IPS DF 4.7 (cell line): Measurements from ENCODE around the gene ZDHHC11.
"Not testable (repeated sequence)": the region's sequence is repeated elsewhere in the genome, so short reads cannot be mapped to it uniquely, and the experiment has no call there.

ENCODE experiments used
- DNase-seq: peaks from one replicate; pipeline ENCODE4 v3.0.0-alpha.2; 2013; ENCODE audit warnings: low spot score; ENCODE audit errors: extremely low read depth

ZDHHC11 gene

DNA sequence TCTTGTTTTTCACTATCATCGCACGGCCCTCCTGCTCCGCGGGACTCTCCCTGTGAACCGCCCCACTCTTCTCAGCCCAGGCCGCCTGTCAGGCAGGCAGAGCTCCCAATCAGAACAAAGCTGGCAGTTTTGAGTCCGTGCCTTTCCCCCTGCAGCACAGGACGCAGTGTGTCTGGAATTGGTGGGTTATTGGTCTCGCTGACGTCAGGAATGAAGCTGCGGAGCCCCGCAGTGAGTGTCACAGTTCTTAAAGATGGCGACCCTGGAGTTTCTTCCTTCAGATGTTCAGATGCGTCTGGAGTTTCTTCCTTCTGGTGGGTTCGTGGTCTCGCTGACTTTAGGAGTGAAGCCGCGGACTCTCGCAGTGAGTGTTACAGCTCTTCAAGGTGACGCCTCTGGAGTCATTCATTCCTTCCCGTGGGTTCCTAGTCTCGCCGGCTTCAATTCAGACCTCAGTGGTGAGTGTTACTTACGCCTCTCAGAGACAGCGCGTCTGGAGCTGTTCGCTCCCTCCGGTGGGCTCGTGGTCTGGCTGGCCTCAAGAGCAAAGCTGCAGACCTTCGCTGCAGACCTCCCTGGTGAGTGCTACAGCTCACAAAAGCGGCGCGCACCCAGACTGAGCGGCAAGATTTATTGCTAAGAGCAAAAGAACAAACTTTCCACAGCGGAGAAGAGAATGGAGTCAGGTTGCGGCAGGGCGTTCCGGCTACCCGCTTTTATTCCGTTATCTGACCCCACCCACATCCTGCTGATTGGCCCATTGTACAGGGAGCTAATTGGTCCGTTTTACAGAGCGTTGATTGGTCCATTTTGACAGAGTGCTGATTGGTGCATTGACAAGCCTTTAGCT, 73.7 kb downstream of the ZDHHC11 start:
- no peak for DNase-seq

DNA sequence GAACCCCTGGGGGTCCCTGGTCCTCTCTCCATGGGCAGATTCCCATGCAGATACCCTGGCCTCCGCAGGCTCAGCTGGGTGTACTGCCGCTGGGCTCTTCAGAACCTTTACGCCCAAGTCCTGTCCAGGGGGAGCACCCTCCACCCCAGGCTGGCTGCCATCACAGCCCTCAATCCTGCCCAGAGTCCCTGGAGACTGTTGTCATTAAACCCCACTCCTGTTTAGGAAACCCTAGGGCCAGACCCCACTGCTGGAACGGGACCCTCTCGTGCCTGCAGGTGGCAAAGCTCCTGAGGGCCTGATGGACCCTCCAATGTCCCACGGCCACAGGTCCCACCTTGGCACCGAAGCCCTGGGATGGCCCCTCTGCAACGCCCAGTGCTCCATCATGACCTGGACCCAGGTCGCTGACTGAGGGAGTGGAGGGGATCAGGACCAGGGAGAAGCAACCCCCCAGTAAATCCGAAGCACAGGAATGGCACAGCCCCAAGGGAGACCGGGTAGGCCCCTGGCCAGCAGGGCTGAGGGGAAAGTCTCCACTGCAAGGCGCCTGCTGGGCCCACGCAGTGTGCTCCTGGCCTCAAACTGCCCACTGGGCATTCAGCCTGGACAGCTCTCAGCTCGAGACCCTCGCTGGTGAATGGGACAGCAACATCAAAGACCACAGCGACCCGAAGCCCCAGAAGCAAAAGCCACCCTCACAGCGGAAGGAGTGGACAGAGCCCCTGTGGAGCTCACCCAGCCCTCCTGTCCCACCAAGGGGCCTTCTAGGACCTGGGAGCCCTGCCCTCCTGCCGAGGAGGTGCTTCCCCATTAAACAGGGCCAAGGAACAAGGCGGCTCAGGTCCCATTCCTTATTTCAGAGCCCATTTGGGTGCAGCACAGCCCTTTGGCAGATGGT, 74.6 kb downstream of the ZDHHC11 start:
- no peak for DNase-seq

DNA sequence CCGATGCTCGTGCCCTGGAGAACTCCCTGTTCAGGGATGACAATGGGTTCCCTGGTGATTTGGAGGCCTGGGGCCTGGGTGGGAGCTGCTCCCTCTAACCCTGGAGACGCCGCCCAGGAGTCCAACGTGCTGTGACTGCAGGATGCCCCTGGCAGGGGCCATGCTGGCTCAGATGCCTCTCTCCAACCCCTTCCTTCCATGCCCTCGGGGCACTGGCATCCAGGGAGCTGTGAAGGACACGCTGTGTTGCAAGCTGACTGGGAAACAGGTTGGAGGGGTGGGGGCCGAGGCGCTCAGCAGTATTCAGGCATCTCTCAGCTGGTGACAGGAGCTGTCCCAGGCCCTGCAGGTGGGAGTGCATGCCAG, 75.2 kb downstream of the ZDHHC11 start:
- not testable (repeated sequence) for DNase-seq

DNA sequence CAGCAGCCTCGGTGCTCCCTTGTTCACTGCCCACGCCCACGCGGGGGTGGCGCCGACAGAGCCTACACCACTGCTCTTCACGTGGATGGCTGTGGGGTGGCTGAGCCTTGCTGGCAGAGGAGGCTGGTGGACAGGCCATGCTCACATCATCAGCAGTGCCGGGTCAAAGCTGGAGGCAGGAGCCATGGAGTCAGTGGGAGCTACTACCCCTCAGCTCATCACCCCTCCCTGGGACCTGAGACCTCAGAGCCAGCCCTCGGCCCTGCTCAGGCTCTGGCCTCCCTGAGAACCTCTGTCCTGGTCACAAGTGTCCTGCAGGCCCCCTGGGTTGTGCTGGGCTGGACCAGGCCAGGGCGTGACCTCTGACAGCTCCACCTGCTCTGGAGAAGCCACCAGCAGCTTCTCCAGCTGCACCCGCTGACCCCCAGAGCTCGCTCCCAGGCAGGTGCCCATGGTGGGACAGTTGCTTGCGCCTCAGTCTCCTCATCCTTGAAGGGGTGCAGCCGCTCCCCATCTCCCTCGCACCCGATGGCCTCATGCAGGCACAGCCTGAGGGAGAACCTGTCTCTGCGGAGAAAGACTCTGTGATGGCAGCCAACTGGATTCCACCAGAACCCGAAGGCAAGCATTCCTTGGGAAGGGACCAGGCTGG, 75.8 kb downstream of the ZDHHC11 start:
- not testable (repeated sequence) for DNase-seq

DNA sequence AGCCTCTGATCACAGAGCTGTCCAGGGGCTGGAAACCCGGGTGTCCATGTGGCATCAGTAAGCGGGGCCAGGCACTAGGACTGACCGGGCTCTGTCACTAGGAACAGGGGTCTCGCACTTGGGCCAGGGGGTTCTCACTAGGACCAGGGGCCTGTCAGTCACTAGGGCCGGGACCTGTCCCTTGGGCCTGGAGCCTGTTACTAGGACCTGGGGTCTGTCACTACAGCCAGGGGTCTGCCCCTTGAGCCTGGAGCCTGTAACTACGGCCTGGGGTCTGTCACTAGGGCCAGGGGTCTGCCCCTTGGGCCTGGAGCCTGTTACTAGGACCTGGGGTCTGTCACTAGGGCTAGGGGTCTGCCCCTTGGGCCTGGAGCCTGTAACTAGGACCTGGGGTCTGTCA, 76.5 kb downstream of the ZDHHC11 start:
- DNase-seq = not testable (repeated sequence)

DNA sequence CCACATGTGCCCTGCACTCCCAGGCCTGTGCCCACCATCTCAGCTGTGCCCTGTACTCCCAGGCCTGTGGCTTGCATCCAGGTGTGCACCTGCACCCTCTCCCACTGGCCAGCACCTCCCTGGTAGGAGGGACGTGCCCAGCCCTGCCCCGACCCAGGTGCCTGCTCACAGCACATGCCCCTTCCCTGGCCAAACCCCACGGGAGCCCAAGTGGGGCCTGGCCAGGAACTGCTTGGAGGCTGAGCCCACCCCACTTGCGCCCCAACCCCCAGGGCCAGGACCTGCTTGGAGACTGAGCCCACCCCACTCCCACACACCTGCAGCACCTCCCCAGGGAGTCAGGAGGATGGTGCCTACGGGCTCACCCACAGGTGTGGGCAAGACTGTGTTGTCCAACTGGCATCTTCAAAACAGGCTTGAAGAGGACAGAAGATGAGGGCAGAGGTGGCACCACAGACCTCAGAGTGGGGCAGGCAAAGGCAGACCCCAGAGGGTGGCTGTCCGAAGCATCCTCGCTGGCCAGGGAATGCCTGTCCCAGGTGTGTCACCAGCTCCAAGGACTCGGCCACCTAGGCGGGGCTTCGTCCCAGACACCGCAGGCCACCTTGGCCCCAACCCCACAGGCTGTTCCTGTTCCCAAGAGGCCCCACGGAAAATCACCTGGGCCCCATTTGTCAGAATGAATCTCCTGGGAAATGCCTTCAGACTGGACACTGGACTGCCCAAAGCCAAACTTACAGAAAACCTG, 77.1 kb downstream of the ZDHHC11 start:
- no peak for DNase-seq

DNA sequence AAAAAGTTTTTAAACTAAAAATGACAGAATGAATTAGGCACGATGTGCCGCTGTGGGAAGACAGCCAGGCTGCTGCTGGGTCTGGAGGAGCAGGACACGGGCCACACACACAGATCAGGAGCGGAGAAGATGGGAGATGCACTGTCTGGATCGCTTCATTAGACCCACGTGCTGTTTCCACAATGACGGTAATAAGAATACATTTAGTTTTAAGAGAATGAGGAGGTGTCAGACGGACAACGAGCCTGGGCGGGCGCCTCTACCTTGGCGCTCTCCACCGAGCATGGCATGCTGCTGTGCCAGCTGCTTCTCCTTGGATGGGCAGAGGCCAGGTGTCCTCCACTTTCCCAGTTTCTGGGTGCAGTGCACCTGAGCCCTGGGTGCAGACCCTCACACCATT, 77.9 kb downstream of the ZDHHC11 start:
- not testable (repeated sequence) for DNase-seq

DNA sequence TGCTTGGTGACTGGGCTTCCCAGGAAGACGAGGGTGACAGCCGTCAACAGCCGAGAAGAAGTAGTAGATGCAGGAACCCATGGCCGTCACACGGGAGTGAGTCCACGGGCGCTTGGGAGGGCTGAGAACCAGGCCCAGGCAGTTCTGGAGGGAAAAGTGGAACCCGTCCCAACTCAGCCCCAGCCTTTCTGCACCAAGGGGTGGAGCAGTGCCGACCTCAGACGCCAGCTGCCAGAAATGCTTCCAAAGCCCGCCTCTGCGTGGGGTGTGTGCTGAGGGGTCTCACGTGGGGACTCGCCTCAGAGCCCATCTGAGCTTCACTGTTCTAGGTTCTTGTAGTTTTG, 78.3 kb downstream of the ZDHHC11 start:
- not testable (repeated sequence) for DNase-seq

DNA sequence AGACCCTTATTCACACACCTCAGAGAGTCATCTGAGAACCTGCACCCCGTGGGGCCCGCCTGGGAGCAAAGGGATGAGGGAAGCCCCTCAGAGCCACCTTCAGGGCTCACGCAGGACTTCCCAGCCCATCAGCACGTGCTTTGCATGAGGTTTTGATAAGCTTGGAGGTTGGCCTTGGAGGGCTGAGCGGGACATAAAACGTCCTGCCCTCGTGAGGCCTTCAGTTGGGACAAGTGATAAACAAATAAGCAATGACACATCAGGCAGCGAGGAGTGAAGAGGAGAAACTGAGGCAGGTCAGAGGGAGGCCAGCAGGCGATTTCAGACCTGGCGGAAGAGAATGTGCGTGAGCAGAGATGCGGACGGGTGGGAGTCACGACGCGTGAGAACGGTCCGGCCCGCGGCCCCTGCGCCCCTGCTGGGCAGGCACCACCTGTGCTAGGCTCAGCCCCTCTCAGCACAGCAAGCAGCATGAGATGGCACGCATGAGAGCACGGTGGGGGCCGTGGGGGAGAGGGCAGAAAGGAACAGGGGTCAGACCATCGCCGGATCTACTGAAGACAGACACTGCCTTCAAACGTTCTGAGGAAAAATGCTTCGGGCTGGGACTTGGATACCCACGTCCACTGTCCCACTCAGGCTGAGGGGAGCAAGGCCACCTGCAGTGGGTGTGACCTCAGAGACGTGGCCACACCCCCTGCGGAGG, 78.8 kb downstream of the ZDHHC11 start:
- DNase-seq = not testable (repeated sequence)

DNA sequence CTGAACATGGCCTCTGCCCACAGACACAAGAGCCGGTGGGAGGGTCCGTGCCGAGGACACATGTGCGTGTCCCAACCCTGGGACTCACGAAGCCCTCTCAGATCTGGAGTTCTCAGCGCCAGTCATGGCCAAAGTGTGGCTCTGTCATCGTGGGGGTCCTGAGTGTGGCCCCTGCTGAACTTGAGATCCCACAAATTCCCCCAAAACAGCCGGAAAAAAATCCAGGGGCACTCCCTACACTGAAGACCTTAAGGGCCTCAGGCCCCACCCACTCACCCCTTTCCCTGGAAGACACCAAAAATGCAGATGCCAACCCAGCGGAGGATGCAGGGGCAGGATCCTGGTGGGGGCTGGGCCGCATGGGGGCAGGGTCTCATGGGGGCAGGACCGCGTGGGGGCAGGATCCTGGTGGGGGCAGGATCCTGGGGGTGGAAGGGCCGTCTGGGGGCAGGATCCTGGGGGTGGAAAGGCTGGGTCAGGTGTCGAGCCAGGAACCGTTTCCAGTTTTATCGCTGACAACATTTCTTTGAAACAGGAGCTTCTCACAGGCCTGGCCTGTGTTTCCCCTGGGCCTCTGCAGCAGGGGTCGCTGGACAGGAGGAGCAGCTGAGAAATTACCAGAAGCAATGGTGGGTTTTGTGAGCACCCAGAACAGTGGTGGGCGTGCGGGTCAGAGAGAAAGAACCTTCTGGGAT, 79.6 kb downstream of the ZDHHC11 start:
- DNase-seq = not testable (repeated sequence)

DNA sequence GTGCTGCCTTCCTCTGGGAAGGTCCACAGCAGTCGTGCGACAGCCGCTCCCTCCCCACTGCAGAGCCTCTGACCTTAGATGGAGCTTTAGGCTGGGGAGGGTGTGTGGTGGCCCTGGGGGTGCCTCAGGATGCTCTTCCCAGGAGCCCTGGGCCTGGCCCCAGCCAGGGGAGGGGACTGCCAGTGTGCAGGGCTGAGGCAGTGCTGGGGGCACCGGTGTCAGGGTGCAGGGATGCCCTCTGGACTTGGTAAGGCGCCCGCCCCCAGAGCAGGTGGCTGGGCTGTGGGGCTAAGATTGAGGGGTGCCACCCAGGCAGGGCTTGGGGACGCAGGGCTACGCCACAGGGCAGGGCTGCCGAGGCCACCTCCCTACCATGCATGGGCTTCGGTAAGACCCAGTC, 80.2 kb downstream of the ZDHHC11 start:
- not testable (repeated sequence) for DNase-seq

DNA sequence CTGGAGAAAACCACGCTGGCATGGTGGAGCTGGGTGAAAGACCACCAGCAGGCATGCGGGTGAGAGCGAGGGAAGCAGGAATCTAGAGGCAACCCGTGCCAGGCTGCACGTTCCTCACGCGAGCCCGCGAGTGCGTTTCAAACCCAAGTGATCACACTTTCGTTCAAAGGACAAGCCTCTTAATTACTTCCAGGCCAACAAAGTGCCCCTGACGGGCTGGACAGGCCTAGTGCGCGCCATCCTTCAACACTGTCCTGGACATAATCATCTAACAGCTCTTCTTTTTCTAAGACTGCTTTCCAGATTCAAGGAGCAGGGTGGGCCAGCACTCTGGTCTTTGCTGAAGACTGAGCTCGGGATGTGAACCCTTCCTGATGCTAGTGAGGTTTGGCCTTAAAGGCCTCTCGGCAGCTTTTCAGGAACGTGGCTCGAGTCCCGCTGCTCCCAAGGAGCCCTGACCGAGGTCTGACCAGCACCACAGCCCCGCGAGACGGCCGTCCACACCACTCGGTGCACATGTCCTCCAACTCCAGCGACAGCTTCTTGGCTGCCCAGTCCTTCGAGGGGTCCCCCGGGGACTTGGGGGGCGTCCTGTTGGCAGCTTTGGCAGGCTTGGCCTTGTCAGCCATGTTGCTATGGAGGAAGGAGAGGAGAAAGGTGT, 81.2 kb downstream of the ZDHHC11 start:
- DNase-seq = not testable (repeated sequence)

DNA sequence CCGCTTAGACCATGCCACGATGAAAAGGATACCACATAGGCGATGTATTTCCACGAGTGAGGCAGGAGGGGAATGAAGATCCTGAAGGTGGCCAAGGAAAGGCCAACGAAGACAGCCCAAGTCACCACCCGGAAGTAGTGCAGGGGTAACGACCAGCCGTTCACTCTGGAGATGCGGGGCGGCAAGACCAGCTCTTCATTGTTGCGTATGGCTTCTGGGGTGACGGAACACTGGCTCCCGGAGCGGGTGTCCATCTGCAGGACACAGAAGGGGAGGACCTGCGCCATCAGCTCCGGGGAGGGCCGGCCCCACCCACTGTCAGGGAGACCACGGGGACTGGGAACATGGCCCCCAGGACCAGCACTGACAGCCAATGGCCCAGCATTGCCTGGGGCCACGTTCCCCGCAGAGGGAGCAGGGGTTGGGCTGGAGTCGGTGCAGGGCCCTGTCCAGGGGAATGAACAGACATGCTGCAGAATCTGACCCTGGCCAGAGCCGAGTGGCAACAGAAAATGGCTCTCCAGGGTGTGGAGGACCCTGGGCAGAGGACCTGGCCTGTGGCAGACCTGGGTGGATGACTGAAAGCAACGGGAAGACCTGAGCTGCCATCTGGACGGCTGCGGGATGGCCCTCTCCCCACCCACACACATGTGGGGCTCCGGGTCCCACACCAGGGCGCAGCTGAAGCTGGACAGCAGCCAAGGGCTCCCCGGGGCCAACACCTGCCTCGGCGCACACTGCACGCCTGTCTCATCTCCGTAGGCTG, 83.9 kb downstream of the ZDHHC11 start:
- DNase-seq = no peak

DNA sequence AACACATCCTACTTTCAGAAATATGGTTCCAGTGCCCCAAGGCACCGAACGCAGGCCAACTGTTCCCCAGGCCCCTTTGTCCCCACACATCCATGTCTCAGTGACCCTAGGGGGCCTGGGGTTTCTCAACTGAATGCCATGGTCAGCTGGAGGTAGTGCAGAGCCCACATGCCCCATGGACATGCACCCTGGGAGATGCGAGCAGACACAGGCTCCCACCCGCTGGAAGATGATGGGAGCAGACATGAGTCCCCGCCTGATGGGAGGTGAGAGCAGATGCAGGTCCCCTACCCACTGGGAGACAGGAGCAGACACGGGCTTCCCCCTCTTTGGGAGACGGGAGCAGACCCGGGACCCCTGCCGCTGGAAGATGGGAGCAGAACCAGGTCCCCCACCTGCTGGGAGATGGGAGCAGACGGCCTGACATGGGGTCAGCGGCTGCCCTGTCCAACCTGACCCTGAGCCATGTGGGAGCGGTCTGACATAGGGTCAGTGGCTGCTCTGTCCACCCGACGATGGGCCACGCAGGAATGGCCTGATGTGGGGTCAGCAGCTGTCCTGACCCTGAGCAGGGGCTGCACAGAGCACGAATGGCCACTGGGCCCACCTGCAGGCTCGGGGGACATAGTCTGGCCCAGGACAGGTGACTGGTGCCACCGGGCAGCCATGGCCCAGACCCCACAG, 84.7 kb downstream of the ZDHHC11 start:
- no peak for DNase-seq

DNA sequence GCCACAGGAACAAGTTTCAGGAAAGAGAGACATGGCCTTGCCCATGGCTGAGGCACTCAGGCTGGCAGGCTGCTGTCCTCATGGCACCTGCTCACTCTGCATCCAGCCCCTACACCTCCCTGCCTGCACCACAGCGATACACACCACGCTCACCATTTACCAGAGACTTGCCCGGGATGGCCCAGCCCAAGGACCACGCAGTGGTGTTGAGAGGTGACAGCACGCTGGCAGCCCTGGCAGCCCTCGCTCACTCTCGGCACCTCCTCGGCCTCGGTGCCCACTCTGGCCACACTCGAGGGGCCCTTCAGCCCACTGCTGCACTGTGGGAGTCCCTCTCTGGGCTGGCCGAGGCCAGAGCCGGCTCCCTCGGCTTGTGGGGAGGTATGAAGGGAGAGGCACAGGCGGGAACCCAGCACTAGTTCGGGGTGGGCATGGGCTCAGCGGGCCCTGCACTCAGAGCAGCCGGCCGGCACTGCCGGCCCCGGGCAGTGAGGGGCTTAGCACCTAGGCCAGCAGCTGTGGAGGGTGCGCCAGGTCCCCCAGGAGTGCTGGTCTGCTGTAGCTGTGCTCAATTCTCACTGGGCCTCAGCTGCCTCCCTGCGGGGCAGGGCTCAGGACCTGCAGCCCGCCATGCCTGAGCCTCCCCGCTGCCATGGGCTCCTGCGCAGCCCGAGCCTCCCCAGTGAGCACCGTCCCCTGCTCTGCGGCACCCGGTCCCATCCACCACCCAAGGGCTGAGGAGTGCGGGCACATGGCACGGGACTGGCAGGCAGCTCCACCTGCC, 86.6 kb downstream of the ZDHHC11 start:
- DNase-seq = no peak

DNA sequence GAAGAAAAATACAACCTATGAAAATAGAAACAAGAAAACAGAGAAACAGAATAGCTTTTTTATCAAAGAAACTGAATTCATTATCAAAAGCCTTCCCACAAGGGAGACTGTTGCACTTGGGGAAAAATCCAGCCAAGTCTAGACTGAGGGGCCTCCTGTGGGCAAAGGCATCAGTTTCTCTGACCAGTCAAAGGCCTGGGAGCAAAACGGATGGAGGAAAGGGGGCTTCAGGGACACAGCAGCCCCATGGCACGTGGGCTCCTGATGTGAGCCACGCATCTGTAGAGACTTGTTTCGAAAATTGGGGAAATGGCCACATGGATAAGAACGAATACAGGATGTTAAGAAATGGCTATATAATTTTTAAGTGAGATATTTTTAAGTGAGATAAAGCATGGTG, 87.4 kb downstream of the ZDHHC11 start:
- no peak for DNase-seq

DNA sequence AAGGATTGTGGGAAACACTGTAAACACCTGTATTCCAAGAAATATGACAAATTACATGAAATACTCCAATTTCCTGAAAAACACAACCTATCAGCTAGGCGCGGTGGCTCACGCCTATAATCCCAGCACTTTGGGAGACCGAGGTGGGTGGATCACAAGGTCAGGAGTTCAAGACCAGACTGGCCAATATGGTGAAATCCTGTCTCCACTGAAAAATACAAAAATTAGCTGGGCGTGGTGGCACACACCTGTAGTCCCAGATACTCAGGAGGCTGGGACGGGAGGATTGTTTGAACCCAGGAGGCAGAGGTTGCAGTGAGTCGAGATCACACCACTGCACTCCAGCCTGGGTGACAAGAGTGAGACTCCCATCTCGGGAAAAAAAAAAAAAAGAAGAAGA, 87.8 kb downstream of the ZDHHC11 start:
- not testable (repeated sequence) for DNase-seq
